Astrocyte of the spinal cord (primary cell): ENCODE results near the gene PER2.

Experiments used
- DNase-seq: peaks from one replicate; pipeline ENCODE4 v3.0.0; 2011; ENCODE audit warnings: low read depth, low spot score
- H3K4me3 ChIP-seq: 2 replicates; pipeline ENCODE4 v1.5.1; 2011; ENCODE audit warnings: low read depth, mild to moderate bottlenecking, low read length, moderate library complexity
- in situ Hi-C: cut with HindIII; loops from 2 replicates; pipeline ENCODE4 v1.10.0; 2017; ENCODE audit warnings: low sequenced_read_pairs
- TF ChIP-seq, protein P1 (sequence below): IDR thresholded peaks from 2 replicates; pipeline ENCODE4 v1.5.1; 2012; ENCODE audit warnings: low read depth, mild to moderate bottlenecking, low read length, inconsistent platforms

Gene PER2

DNA sequence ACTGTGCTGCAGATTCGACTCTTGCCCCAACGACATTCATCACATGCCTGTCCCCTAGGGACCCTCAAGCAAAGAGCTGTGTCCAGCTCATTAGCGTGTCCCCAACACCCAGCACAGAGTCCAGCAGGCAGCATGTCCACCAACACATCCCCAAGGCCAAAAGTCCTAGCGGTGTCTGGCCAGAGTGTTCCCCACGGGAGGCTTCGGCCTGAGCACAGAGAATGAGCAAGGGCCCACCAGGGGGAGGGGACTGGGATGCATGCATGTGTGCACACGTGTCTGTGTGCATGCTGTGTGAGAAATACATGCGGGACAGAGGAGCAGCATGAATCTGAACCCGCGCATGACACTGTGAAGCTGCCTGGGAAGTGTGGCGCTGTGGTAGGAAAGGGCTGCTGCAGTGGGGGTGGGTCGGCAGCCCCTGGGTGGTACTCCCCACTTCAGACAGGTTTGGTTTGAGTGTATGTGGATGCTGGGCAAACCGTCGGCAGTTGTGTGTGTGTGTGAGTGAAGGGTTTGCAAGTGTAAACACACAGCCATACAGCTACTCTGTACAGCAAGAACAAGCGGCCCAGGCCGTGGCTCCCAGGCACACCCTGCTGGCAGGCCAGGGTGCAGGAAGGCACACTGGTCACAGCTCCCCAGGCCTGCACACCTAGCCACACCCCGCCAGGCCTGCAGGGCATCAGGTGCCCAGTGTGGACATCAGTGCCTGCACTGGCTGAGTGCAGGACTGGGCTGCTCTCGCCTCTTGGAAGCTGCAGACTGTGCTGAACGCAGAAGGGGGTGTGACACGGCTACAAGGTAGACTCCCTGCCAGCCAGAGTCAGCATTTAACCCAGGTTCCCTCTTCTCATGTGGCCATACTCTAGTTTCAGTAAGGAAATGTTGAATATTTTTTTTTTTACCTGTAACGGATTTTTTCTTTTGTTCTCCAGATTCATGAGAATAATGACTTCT lies 29.1 kb downstream of the PER2 start:
- H3K4me3 ChIP-seq: no peak overlapping the region
- TF ChIP-seq, protein P1, sequence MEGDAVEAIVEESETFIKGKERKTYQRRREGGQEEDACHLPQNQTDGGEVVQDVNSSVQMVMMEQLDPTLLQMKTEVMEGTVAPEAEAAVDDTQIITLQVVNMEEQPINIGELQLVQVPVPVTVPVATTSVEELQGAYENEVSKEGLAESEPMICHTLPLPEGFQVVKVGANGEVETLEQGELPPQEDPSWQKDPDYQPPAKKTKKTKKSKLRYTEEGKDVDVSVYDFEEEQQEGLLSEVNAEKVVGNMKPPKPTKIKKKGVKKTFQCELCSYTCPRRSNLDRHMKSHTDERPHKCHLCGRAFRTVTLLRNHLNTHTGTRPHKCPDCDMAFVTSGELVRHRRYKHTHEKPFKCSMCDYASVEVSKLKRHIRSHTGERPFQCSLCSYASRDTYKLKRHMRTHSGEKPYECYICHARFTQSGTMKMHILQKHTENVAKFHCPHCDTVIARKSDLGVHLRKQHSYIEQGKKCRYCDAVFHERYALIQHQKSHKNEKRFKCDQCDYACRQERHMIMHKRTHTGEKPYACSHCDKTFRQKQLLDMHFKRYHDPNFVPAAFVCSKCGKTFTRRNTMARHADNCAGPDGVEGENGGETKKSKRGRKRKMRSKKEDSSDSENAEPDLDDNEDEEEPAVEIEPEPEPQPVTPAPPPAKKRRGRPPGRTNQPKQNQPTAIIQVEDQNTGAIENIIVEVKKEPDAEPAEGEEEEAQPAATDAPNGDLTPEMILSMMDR: no peak
- no peak for DNase-seq
- in situ Hi-C loops: no loop called here

DNA sequence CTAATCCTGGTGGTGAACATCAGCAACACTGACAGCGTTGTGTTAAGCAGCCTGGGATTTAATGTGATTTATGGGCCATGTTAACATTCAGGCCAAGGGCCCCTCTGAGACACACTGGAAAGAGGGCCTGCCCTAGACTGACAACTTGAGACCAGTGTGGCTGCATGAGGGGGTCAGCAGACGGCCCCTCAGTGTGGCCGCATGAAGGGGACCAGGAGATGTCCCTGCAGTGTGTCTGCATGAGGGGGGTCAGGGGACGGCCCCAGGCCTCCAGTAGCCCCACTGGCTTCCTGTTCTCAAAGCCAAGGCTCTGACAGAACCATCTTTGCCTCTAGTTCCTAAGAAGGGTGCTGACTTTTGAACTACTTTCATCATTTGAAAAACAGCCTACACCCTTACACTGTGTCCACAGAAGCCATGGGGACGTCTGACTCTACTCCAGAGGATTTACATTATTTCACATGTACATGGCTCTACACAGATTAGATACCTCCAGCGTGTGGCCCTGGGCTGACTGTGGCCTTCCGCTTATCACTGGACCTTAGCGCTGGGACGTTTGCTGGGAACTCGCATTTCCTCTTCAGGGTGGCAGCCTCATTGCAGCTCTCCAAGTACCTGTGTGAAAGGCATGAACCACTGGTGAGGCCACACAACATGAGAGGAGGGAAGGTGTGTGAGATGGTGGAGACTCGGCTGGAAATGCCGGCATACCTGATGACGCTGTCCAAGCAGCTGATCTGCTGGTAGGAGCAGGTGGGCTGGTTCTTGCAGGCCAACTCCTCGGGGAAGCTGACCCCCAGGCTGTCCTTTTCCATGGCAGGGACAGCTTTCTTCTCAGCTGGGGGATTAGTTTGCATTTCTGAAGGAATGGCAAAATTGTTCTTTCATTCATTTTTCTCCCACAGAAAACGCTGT lies 30.4 kb downstream of the PER2 start:
- no peak overlapping the region for H3K4me3 ChIP-seq
- no peak for DNase-seq
- TF ChIP-seq, protein P1: no peak
- in situ Hi-C loops: no loop called here

GRCh38 chr2:238256594-238257104 lies 31.8 kb downstream of the PER2 start:
- in situ Hi-C loops: no loop called here

DNA sequence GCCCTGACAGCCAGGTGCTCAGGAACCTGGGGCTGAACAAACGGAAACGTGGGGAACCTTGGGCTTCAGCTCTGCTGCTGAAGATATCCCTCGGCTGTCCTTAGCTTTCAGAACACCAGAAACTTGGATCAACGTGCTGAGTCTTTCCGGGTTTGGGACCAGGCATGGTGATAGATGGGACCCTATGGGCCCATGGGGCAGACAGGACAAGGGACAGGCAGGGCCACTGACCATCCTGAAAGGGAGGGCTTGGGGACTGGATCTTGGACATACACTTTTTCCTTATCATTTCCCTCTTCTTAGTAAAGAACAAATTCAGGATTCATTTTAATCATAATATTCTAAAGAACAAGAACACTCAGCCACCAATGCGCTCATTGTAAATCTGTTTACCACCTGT lies 32.3 kb downstream of the PER2 start:
- TF ChIP-seq, protein P1: no peak
- H3K4me3 ChIP-seq: no peak overlapping the region
- in situ Hi-C loops: no loop called here
- DNase-seq: no peak

More at GRCh38 chr2:238256594-238257104, 31.8 kb downstream of the PER2 start:
- TF ChIP-seq, protein P1: peak; percentile 74
- no peak overlapping the region for H3K4me3 ChIP-seq
- peak; percentile 75 for DNase-seq

- TF ChIP-seq, protein P1: no peak
- no peak for DNase-seq
- H3K4me3 ChIP-seq: no peak overlapping the region
- in situ Hi-C loops: no loop called here
These were observed 32.8 kb downstream of the PER2 start for GRCh38 chr2:238255636-238256035.

DNA sequence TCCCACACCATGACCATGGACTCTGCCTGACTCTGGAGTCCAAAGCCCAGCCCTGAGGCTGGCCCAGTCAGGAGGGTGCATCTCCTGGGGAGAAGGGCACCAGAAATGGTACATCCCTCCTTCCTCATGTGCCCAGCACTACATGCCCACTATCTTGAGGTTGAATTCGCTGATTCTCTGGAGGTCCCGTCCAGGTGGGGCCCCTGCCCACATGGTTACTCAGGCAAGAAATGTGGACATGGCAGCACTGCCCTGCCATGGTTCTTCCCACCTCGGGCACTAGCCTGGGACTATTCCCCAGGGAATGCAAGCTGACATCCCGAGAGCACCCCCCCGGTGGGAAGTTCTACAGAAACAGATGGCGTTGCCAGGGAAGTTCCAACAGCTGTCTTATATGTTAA lies 33.3 kb downstream of the PER2 start:
- TF ChIP-seq, protein P1: no peak
- in situ Hi-C loops: no loop called here
- no peak overlapping the region for H3K4me3 ChIP-seq
- no peak for DNase-seq
